CD14-positive monocyte (primary cell): ENCODE data around the gene SNX5. TPM values are rescaled to one million over a fixed set of nuclear protein-coding genes. Genes with fewer than 3 reads are reported as not detected.

ENCODE experiments used
- DNase-seq, 3 donors: peaks; one replicate each; pipeline ENCODE4 v3.0.0-alpha.2; 2011 to 2022
- H2AFZ ChIP-seq: 2 replicates; pipeline ENCODE4 v1.6.0; 2012; ENCODE audit warnings: mild to moderate bottlenecking, low read depth, low read length, inconsistent platforms; ENCODE audit not compliant: insufficient read depth, poor library complexity, severe bottlenecking
- H3K27ac ChIP-seq, 2 donors: 1 replicate in 1 of 2; 2 replicates in 1 of 2; pipeline ENCODE4 v1.5.1; 2012 to 2013; ENCODE audit warnings: low read length in 2 of 2, control low read depth in 1 of 2, inconsistent platforms in 1 of 2, low read depth in 1 of 2, mild to moderate bottlenecking in 1 of 2
- H3K27me3 ChIP-seq, 2 donors: one replicate each; pipeline versions ENCODE4 v1.6.0 to v1.6.1; 2011 to 2013; ENCODE audit warnings: low read length in 2 of 2; ENCODE audit not compliant: control insufficient read depth in 2 of 2, insufficient read depth in 2 of 2
- H3K36me3 ChIP-seq, 2 donors: replicated peaks in 1 of 2; 1 replicate in 1 of 2; 2 replicates in 1 of 2; pipeline versions ENCODE4 v1.5.1 to v1.6.1; 2012 to 2013; ENCODE audit warnings: low read length in 2 of 2, control low read depth in 1 of 2, inconsistent platforms in 1 of 2, mild to moderate bottlenecking in 1 of 2; ENCODE audit not compliant: insufficient read depth in 2 of 2, control insufficient read depth in 1 of 2
- H3K4me1 ChIP-seq, 2 donors: 1 replicate in 1 of 2; 2 replicates in 1 of 2; pipeline versions ENCODE4 v1.5.1 to v1.6.1; 2012 to 2013; ENCODE audit warnings: low read length in 2 of 2, control low read depth in 1 of 2, inconsistent platforms in 1 of 2, mild to moderate bottlenecking in 1 of 2, moderate library complexity in 1 of 2; ENCODE audit not compliant: insufficient read depth in 2 of 2, control insufficient read depth in 1 of 2
- H3K4me2 ChIP-seq: replicated peaks from 2 replicates; pipeline ENCODE3; 2012; ENCODE audit warnings: low read length, moderate library complexity, mild to moderate bottlenecking; ENCODE audit not compliant: poor library complexity, severe bottlenecking; ENCODE audit errors: extremely low read depth
- H3K4me3 ChIP-seq, 3 experiments: fragments of 200-600 bp in 1 of 3; sonication (generic) in 1 of 3; replicated peaks in 1 of 3; 1 replicate in 2 of 3; 2 replicates in 1 of 3; pipeline ENCODE4 v1.5.1; 2011 to 2013; ENCODE audit warnings: low read length in 3 of 3, mild to moderate bottlenecking in 3 of 3, control low read depth in 2 of 3, low read depth in 2 of 3, inconsistent platforms in 1 of 3, moderate library complexity in 1 of 3
- H3K79me2 ChIP-seq: 2 replicates; pipeline ENCODE4 v1.6.0; 2012; ENCODE audit warnings: mild to moderate bottlenecking, control low read depth, inconsistent platforms, low read length, moderate library complexity; ENCODE audit not compliant: insufficient read depth
- H3K9ac ChIP-seq: 2 replicates; pipeline ENCODE4 v1.6.0; 2017; ENCODE audit warnings: low read length, mild to moderate bottlenecking; ENCODE audit not compliant: insufficient read depth, poor library complexity, severe bottlenecking
- H3K9me3 ChIP-seq, 2 donors: replicated peaks in 1 of 2; 1 replicate in 1 of 2; 2 replicates in 1 of 2; pipeline versions ENCODE4 v1.5.1 to v1.6.1; 2012 to 2013; ENCODE audit warnings: low read length in 2 of 2, control low read depth in 1 of 2; ENCODE audit not compliant: control insufficient read depth in 1 of 2, insufficient read depth in 1 of 2
- H4K20me1 ChIP-seq: 2 replicates; pipeline ENCODE4 v1.6.0; 2012; ENCODE audit warnings: mild to moderate bottlenecking, low read length, control low read depth, moderate library complexity; ENCODE audit not compliant: insufficient read depth
- H3K27ac Mint-ChIP-seq, 7 donors: one replicate each; pipeline ENCODE4 v1.8.0; 2020; ENCODE audit warnings: mild to moderate bottlenecking in 7 of 7, mixed read lengths in 7 of 7, moderate library complexity in 6 of 7, inconsistent platforms in 2 of 7
- H3K27me3 Mint-ChIP-seq, 3 donors: one replicate each; pipeline ENCODE4 v1.8.0; 2021 to 2022; ENCODE audit warnings: low read depth in 3 of 3, mild to moderate bottlenecking in 3 of 3, mixed read lengths in 3 of 3, moderate library complexity in 3 of 3, inconsistent platforms in 1 of 3
- H3K36me3 Mint-ChIP-seq, 2 donors: one replicate each; pipeline ENCODE4 v1.8.0; 2020; ENCODE audit warnings: mixed read lengths in 2 of 2, inconsistent platforms in 1 of 2, mild to moderate bottlenecking in 1 of 2
- H3K4me1 Mint-ChIP-seq: one replicate; pipeline ENCODE4 v1.8.0; 2020; ENCODE audit warnings: mild to moderate bottlenecking, mixed read lengths
- H3K4me3 Mint-ChIP-seq, 2 donors: one replicate each; pipeline ENCODE4 v1.8.0; 2020; ENCODE audit warnings: mild to moderate bottlenecking in 2 of 2, mixed read lengths in 2 of 2, moderate library complexity in 1 of 2
- H3K9me3 Mint-ChIP-seq, 7 donors: one replicate each; pipeline ENCODE4 v1.8.0; 2020 to 2022; ENCODE audit warnings: mixed read lengths in 7 of 7, mild to moderate bottlenecking in 6 of 7, moderate library complexity in 6 of 7, inconsistent platforms in 2 of 7
- WGBS: methylation state at CpG from one replicate; pipeline ENCODE4 v1.1.5; 2013; ENCODE audit warnings: missing lambda C conversion rate; ENCODE audit not compliant: insufficient coverage; 5-methylcytosine and 5-hydroxymethylcytosine counted together
- intact Hi-C, 2 donors: fragments of 100-400 bp; cut with micrococcal nuclease; formaldehyde crosslinking; loops; one replicate each; pipeline versions ENCODE4 v1.15.0 to v1.15.1; 2023
- polyA plus RNA-seq, 3 donors: library from polyadenylated mRNA; depleted of rRNA in 1 of 3; unstranded in 2 of 3; stranded (reverse) in 1 of 3; fragments of 300-500 nt in 2 of 3; fragments of >200 nt in 1 of 3; fragmentation: Illumina TruSeq in 2 of 3; gene quantifications; 1 replicate in 2 of 3; 2 replicates in 1 of 3; pipeline ENCODE4 v1.2.3, GENCODE V29; 2012 to 2021
- TF ChIP-seq, protein P1 (sequence below): fragments of 200-600 bp; IDR thresholded peaks from one replicate; pipeline ENCODE4 v1.8.0; 2022; ENCODE audit warnings: antibody characterized with exemption, mild to moderate bottlenecking

SNX5 gene
- polyA plus RNA-seq, 3 donors: 55.6 to 83.8 (median 66.1) TPM

- intact Hi-C loops: no loop called here
- Mint-ChIP-seq H3K27ac (peak overlapping the region in 3 of 7 donors; percentile 58 to 81 (median 80)), H3K4me1 (peaks cover 7% of the 10 kb centered on the region), H3K36me3 (peaks cover 87 to 95% of the 10 kb centered on the region in 2 donors), H3K4me3 (no peak overlapping the region), H3K9me3 (peaks cover 0 to 2% (median 0%) of the 10 kb centered on the region in 7 donors), H3K27me3 (no peaks in the 10 kb centered on the region)
- H3K9ac ChIP-seq: no peak overlapping the region
- H2AFZ ChIP-seq: no peak overlapping the region
- H4K20me1 ChIP-seq: peaks cover 69% of the 10 kb centered on the region
- no peaks in the 10 kb centered on the region for H3K4me1 ChIP-seq
- no peak overlapping the region for H3K4me3 ChIP-seq
- peaks cover 85 to 90% of the 10 kb centered on the region in 2 donors for H3K36me3 ChIP-seq
- TF ChIP-seq, protein P1, sequence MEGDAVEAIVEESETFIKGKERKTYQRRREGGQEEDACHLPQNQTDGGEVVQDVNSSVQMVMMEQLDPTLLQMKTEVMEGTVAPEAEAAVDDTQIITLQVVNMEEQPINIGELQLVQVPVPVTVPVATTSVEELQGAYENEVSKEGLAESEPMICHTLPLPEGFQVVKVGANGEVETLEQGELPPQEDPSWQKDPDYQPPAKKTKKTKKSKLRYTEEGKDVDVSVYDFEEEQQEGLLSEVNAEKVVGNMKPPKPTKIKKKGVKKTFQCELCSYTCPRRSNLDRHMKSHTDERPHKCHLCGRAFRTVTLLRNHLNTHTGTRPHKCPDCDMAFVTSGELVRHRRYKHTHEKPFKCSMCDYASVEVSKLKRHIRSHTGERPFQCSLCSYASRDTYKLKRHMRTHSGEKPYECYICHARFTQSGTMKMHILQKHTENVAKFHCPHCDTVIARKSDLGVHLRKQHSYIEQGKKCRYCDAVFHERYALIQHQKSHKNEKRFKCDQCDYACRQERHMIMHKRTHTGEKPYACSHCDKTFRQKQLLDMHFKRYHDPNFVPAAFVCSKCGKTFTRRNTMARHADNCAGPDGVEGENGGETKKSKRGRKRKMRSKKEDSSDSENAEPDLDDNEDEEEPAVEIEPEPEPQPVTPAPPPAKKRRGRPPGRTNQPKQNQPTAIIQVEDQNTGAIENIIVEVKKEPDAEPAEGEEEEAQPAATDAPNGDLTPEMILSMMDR: no peak
- H3K27me3 ChIP-seq: no peaks in the 10 kb centered on the region
- H3K4me2 ChIP-seq: no peak overlapping the region
- H3K79me2 ChIP-seq: peaks cover 59% of the 10 kb centered on the region
- H3K27ac ChIP-seq: peak overlapping the region in 1 of 2 donors; percentile 2
- no CpG with 5 or more reads among the region's 8 CpGs for WGBS
- H3K9me3 ChIP-seq: no peaks in the 10 kb centered on the region
- DNase-seq: no peak
These were observed 15.6 kb downstream of the SNX5 start for GRCh38 chr20:17952692-17953684.

DNA sequence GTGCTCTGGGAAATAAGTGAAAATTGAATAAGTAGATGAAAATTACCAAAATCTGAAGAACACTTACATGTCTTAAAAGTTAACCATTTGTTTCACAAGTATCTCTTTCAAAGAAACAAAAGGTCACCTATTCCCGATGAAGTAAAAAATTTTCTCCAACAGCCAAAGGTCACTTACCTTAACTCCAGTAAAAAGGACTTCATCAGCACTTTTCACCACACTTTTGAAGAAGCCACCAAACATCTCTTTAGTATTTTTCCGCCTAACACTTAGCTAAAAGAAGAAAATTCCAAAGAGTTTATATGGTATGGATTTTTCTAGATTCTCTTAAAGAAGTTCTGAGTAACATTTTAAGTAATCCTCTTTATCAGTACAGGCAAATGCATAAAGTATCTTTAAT, 17.3 kb downstream of the SNX5 start:
- H3K9ac ChIP-seq: no peak overlapping the region
- 100% methylated on average over 1 of the region's 2 CpGs for WGBS
- no peak overlapping the region for H3K27ac ChIP-seq
- H3K9me3 ChIP-seq: no peaks in the 10 kb centered on the region
- TF ChIP-seq, protein P1: no peak
- peaks cover 97 to 100% of the 10 kb centered on the region in 2 donors for H3K36me3 ChIP-seq
- peaks cover 64% of the 10 kb centered on the region for H4K20me1 ChIP-seq
- no peaks in the 10 kb centered on the region for H3K27me3 ChIP-seq
- H3K4me3 ChIP-seq: no peak overlapping the region
- no peaks in the 10 kb centered on the region for H3K4me1 ChIP-seq
- Mint-ChIP-seq H3K4me3 (no peak overlapping the region), H3K27ac (peak overlapping the region in 1 of 7 donors; percentile 10), H3K36me3 (peaks cover 97 to 100% of the 10 kb centered on the region in 2 donors), H3K4me1 (peaks cover 2% of the 10 kb centered on the region), H3K27me3 (no peaks in the 10 kb centered on the region), H3K9me3 (peaks cover 0 to 2% (median 0%) of the 10 kb centered on the region in 7 donors)
- H2AFZ ChIP-seq: no peak overlapping the region
- no peak overlapping the region for H3K4me2 ChIP-seq
- intact Hi-C loops: no loop called here
- no peak for DNase-seq
- H3K79me2 ChIP-seq: peaks cover 52% of the 10 kb centered on the region
